Measurements from ENCODE around the gene TRIM17. TPM values are rescaled to one million over a fixed set of nuclear protein-coding genes. Genes with fewer than 3 reads are reported as not detected.

The TRIM17 gene
- total and polyA plus RNA-seq, 9 of the 15 experiments (the other 6 are each of a cell fraction or from before 2014, with no cell fraction given): not detected

DNA sequence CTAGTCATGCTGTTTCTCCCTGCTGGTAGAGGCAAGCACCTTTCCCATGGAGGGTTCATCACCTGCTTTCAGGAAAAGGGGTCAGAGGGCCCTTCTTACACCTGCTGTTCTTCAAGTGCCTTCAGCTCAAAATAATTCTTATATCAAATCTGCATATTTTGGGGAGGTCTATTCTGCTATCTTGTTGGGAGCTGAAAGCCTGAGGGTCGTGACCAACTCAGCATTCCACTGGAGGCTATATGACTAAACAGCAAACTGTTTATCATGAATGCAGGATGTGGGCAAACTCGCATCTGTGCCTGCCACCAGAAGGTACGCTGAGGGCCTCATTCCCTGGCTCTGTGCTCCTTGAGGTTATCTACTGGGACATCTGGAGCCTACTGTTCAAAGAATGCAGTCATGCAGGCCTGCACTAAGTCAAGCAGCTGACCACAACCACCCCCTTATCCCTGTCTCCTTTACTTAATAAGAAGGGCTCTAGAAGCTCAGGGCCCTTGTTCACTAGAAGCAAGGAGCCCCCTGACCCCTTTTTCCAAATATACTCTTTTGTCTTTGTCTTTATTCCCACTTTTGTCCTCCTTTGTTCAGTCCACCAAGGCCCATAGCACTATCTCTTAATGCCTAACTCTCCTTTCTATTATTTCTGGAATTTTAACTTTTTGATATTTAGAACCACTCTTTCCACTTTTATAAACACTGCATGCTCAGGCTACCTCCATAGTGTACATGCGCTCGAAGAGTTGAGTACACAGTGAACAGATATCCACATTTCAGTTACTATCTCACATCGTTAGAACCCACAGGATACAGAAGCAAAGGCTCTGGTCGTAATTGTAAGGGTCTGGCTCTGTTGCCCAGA lies 4.5 kb upstream of the TRIM17 start (continued):
- no peak for TF ChIP-seq ZNF277 (CRISPR knock-in tag; IDR thresholded peaks at IDR 0.05; ENCODE audit: borderline replicate concordance)
- TF ChIP-seq PKNOX1 (IDR thresholded peaks at IDR 0.05): no peak
- TF ChIP-seq CBFA2T3 (IDR thresholded peaks at IDR 0.05): peak; percentile 97
- TF ChIP-seq, protein P1, sequence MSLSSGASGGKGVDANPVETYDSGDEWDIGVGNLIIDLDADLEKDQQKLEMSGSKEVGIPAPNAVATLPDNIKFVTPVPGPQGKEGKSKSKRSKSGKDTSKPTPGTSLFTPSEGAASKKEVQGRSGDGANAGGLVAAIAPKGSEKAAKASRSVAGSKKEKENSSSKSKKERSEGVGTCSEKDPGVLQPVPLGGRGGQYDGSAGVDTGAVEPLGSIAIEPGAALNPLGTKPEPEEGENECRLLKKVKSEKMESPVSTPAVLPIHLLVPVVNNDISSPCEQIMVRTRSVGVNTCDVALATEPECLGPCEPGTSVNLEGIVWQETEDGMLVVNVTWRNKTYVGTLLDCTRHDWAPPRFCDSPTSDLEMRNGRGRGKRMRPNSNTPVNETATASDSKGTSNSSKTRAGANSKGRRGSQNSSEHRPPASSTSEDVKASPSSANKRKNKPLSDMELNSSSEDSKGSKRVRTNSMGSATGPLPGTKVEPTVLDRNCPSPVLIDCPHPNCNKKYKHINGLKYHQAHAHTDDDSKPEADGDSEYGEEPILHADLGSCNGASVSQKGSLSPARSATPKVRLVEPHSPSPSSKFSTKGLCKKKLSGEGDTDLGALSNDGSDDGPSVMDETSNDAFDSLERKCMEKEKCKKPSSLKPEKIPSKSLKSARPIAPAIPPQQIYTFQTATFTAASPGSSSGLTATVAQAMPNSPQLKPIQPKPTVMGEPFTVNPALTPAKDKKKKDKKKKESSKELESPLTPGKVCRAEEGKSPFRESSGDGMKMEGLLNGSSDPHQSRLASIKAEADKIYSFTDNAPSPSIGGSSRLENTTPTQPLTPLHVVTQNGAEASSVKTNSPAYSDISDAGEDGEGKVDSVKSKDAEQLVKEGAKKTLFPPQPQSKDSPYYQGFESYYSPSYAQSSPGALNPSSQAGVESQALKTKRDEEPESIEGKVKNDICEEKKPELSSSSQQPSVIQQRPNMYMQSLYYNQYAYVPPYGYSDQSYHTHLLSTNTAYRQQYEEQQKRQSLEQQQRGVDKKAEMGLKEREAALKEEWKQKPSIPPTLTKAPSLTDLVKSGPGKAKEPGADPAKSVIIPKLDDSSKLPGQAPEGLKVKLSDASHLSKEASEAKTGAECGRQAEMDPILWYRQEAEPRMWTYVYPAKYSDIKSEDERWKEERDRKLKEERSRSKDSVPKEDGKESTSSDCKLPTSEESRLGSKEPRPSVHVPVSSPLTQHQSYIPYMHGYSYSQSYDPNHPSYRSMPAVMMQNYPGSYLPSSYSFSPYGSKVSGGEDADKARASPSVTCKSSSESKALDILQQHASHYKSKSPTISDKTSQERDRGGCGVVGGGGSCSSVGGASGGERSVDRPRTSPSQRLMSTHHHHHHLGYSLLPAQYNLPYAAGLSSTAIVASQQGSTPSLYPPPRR (CRISPR knock-in tag; IDR thresholded peaks at IDR 0.05; ENCODE audit: borderline replicate concordance): no peak
- no peak for TF ChIP-seq HLTF (IDR thresholded peaks at IDR 0.05)
- no peak for TF ChIP-seq TBP (optimal IDR thresholded peaks at IDR 0.05; ENCODE audit: low read depth, low read length)
- TF ChIP-seq, protein P2, sequence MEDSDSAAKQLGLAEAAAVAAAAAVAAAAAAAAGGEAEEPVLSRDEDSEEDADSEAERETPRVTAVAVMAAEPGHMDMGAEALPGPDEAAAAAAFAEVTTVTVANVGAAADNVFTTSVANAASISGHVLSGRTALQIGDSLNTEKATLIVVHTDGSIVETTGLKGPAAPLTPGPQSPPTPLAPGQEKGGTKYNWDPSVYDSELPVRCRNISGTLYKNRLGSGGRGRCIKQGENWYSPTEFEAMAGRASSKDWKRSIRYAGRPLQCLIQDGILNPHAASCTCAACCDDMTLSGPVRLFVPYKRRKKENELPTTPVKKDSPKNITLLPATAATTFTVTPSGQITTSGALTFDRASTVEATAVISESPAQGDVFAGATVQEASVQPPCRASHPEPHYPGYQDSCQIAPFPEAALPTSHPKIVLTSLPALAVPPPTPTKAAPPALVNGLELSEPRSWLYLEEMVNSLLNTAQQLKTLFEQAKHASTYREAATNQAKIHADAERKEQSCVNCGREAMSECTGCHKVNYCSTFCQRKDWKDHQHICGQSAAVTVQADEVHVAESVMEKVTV (CRISPR knock-in tag; IDR thresholded peaks at IDR 0.05): peak; percentile 11; the same call in 1 of the 2 replicates
- TF ChIP-seq ZEB2 (IDR thresholded peaks at IDR 0.05): peak; percentile 25; the same call in 1 of the 2 replicates
- TF ChIP-seq POLR2AphosphoS2 (IDR thresholded peaks at IDR 0.05; ENCODE audit: low read length): no peak
- no peak for TF ChIP-seq ZFP1 (CRISPR knock-in tag; IDR thresholded peaks at IDR 0.05)
- no peak for TF ChIP-seq ZNF717 (CRISPR knock-in tag; IDR thresholded peaks at IDR 0.05)
- no peak for TF ChIP-seq EWSR1 (IDR thresholded peaks at IDR 0.05; ENCODE audit: borderline replicate concordance, low read depth, partially characterized antibody)
- TF ChIP-seq, protein P3, sequence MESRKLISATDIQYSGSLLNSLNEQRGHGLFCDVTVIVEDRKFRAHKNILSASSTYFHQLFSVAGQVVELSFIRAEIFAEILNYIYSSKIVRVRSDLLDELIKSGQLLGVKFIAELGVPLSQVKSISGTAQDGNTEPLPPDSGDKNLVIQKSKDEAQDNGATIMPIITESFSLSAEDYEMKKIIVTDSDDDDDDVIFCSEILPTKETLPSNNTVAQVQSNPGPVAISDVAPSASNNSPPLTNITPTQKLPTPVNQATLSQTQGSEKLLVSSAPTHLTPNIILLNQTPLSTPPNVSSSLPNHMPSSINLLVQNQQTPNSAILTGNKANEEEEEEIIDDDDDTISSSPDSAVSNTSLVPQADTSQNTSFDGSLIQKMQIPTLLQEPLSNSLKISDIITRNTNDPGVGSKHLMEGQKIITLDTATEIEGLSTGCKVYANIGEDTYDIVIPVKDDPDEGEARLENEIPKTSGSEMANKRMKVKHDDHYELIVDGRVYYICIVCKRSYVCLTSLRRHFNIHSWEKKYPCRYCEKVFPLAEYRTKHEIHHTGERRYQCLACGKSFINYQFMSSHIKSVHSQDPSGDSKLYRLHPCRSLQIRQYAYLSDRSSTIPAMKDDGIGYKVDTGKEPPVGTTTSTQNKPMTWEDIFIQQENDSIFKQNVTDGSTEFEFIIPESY (CRISPR knock-in tag; IDR thresholded peaks at IDR 0.05): no peak

All from K562 (cell line).